ENCODE results near the gene CNTF.

- TF ChIP-seq, protein P1, sequence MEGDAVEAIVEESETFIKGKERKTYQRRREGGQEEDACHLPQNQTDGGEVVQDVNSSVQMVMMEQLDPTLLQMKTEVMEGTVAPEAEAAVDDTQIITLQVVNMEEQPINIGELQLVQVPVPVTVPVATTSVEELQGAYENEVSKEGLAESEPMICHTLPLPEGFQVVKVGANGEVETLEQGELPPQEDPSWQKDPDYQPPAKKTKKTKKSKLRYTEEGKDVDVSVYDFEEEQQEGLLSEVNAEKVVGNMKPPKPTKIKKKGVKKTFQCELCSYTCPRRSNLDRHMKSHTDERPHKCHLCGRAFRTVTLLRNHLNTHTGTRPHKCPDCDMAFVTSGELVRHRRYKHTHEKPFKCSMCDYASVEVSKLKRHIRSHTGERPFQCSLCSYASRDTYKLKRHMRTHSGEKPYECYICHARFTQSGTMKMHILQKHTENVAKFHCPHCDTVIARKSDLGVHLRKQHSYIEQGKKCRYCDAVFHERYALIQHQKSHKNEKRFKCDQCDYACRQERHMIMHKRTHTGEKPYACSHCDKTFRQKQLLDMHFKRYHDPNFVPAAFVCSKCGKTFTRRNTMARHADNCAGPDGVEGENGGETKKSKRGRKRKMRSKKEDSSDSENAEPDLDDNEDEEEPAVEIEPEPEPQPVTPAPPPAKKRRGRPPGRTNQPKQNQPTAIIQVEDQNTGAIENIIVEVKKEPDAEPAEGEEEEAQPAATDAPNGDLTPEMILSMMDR (IDR thresholded peaks at IDR 0.05; ENCODE audit: borderline replicate concordance, extremely low read depth, low read length, poor library complexity, severe bottlenecking), result no peak
- no peak for TF ChIP-seq EZH2 (IDR thresholded peaks at IDR 0.05; ENCODE audit: borderline replicate concordance, low read depth, low read length, severe bottlenecking)
Measured at GRCh38 chr11:58591659-58592058, 30.8 kb upstream of the CNTF start.

All from DND-41 (cell line).